GM13977 (cell line): ENCODE data around the gene ARHGEF10L.

ENCODE experiments used
- DNase-seq: peaks from one replicate; pipeline ENCODE4 v3.0.0; 2012; ENCODE audit warnings: low spot score
- CTCF ChIP-seq: IDR thresholded peaks from 2 replicates; pipeline ENCODE4 v1.5.1; 2012; ENCODE audit warnings: mild to moderate bottlenecking, control low read depth; ENCODE audit not compliant: insufficient read depth; ENCODE audit errors: extremely low read depth, missing control alignments
- in situ Hi-C: fragments of 300-500 bp; cut with MboI; formaldehyde crosslinking; loops from one replicate; pipeline ENCODE4 v1.12.0; 2022; ENCODE audit warnings: low sequenced_read_pairs, low pct_unique_long_range_greater_than_20kb, mixed read lengths, inconsistent platforms; ENCODE audit not compliant: unreplicated experiment

Gene ARHGEF10L

DNA sequence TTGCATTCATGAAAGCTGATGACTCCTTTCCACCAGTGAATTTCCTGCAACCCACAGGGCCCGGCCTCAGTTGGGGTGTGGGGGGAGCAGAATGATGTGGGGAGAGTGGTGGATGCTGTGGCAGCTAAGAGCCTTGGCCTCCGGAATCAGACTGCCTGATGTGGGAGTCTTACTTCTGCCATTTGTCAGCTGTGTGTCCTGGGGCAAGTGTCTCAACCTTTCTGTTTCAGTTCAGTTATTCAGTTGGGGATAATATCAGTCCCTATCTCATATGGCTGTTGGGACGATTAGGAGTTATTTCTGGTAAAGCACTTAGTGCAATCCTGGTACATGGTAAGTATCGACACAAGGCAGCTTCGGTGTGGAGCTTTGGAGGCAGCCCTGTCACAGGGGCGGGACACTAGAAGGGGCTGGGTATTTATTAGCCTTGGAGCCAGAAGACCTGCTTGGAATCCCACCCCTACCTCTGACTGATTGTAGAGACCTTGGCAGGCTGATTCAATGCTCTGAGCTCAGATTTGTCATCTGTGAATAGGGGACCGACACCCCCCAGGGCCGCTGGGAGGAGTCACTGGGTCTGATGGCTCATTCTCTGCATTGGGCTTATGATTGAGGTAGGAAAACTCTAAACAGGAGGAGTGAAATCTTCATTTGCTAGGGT, 19.6 kb downstream of the ARHGEF10L start:
- no peak for DNase-seq
- in situ Hi-C loops = no loop called here
- TF ChIP-seq CTCF = no peak

DNA sequence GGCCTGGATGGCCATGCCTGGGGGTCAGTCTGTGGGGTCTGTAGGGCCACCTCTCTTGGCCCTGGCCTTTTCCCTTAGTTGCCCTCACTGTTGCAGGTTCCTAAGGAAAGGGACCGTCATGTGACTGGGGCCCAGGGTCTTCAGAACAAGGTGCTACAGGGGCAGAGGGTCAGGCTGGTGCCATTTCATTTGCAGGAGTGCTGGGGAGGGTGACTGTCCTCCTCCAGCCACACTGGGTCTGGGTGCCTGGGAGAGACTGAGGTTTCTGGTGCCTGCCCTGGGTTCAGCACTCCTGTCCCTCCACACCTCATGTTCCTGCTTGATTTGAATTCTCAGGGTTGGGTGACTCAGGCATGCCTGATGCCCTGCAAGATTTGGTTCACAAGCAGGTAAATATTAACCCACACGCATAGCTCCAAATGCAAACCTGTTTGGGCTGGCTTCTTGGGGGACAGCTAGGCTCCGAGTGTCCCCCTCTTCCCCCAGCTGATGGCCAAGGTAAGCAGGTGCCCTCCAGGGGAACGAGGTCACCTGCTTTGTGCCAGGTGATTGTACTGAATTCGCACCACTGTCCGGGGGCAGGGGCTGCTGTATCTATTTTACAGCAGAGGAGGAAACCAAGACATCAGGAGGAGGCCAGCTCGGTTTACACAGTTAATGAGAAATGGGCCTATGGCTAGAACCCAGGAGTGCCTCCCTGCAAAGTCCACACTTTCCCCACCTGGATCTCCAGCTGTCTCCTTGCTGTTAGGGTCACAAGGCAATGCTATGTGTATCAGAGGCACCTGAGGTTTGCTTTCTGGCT, 20.3 kb downstream of the ARHGEF10L start:
- DNase-seq = no peak
- TF ChIP-seq CTCF = no peak
- in situ Hi-C loops = no loop called here

- TF ChIP-seq CTCF = no peak
- no peak for DNase-seq
- in situ Hi-C loops = no loop called here
These were observed 21.7 kb downstream of the ARHGEF10L start for GRCh38 chr1:17561247-17561548.

DNA sequence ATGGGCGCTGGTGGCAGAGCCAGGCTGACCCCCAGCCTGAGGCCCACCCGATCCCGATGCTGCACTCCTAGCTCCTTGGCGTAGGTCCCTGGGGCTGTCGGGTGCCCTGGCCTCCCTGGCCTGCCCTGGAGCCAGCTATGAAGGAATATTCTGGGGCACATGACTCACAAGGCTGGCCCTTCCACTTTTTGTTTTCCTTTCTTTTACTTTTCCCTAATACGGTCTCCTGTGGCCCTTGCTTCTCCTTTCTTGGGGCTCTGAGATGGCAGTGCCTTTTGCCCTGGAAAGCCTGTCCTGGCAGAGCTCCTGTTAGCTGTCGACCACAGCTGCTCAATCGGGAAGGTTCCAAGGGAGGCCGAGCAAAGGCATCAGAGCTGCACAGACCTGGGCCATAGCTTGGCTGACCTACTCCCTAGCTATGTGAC, 22.1 kb downstream of the ARHGEF10L start:
- no peak for TF ChIP-seq CTCF
- DNase-seq = no peak
- in situ Hi-C loops = no loop called here

DNA sequence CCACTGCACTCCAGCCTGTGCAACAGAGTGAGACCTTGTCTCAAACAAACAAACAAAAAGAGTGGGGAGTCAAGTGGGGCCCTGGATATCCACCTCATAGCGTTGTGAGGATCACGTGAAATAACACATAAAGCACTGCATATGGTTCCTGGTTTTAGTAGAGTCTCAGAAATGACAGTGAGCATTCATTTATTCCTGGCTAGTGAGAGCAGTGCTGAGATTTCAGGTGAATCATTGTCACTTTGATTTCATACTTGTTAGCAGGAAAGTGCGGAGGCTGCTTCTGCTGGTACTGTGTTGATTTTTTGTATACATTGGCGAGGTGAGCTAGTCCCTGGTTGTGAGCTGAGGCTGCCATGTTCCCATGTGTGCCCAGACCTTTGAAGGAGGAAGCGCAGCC, 22.9 kb downstream of the ARHGEF10L start:
- DNase-seq = no peak
- in situ Hi-C loops = no loop called here
- no peak for TF ChIP-seq CTCF

DNA sequence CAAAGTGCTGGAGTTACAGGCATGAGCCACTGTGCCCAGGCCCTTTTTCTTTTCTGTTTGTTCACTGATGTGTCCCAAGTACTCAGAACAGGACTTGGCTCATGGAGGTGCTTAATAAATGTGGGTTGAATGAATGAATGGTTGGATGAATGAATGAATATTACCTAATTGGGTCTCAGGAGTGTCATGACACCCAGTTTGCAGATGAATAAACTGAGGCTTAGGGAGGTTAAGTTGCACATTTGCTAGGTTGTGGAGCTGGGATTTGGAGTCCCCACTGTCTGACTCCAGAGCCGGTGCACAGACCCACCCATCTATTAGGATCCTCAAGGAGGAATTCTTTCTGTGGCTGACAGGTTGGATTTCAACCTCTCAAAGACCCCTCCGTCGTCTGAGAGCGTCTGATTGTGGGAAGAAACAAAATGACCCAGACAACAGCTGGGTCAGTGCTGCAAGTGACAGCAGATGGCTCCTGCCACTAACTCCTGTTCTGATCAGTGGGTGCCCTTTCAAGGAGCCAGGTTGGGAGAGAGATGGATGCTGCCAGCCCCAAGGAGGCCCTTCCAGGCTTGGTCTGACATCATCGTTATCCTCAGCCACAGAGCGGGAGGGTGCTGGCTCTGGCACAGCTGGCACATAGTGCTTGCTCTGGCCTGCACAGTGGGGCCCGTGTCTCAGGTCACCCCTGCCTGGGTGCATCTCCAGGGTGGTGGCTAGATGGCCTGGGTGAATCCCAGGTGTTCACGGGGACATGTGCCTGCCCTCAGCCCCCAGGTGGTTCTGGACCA, 24.2 kb downstream of the ARHGEF10L start:
- DNase-seq = no peak
- no peak for TF ChIP-seq CTCF
- in situ Hi-C loops = no loop called here
